DOHH2 (cell line): ENCODE measurements around the gene DPP6.

Experiments used
- EZH2phosphoT487 ChIP-seq: fragments of 200-600 bp; sonication (generic); IDR thresholded peaks from 2 replicates; pipeline ENCODE4 v1.6.1; 2017; ENCODE audit warnings: borderline replicate concordance, mild to moderate bottlenecking, antibody characterized with exemption, low read length, moderate library complexity, mixed read lengths
- TF ChIP-seq, protein P1 (sequence below): fragments of 200-600 bp; sonication (generic); IDR thresholded peaks from one replicate; pipeline ENCODE4 v1.5.1; 2014; ENCODE audit warnings: antibody characterized with exemption, mild to moderate bottlenecking, low read depth, low read length; ENCODE audit not compliant: poor library complexity, severe bottlenecking

- TF ChIP-seq, protein P1, sequence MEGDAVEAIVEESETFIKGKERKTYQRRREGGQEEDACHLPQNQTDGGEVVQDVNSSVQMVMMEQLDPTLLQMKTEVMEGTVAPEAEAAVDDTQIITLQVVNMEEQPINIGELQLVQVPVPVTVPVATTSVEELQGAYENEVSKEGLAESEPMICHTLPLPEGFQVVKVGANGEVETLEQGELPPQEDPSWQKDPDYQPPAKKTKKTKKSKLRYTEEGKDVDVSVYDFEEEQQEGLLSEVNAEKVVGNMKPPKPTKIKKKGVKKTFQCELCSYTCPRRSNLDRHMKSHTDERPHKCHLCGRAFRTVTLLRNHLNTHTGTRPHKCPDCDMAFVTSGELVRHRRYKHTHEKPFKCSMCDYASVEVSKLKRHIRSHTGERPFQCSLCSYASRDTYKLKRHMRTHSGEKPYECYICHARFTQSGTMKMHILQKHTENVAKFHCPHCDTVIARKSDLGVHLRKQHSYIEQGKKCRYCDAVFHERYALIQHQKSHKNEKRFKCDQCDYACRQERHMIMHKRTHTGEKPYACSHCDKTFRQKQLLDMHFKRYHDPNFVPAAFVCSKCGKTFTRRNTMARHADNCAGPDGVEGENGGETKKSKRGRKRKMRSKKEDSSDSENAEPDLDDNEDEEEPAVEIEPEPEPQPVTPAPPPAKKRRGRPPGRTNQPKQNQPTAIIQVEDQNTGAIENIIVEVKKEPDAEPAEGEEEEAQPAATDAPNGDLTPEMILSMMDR = no peak
- TF ChIP-seq EZH2phosphoT487 = no peak
Observed at GRCh38 chr7:154690411-154690810, 638.2 kb downstream of the DPP6 start.
